ENCODE measurements around the gene TMEM100. TPM values are rescaled to one million over a fixed set of nuclear protein-coding genes. Genes with fewer than 3 reads are reported as not detected.

Gene TMEM100
- polyA plus RNA-seq, 1 of the 3 experiments (the other 2 are of a cell fraction): 1.7 TPM

DNA sequence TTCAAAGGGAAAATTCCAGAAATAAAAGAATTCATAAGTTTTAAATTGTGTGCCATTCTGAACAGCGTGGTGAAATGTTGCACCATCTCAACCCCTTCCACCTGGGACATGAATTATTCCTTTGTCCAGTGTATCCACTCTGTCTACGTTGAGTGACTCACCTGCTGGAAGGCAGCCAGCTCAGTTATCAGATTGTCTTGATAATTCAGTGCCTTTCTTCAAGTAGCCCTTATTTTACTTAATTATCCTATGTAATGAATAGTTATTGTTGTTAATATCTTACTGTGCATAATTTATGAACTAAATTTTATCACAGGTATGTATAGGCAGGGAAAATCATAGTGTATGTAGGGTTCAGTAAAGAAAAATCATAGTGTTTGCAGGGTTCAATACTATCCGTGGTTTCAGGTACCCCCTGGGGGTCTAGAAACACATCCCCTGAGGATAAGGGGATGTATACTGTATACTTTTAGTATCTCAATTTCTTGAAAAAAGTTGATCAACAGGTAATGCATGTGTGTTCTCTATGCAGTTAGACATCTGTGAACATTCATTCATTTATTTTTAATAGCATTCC, 20.5 kb upstream of the TMEM100 start:
- DNase-seq: no peak
- Histone ChIP-seq H4K20me1 (ENCODE audit: insufficient read depth) (no peaks in the 10 kb centered on the region), H3K4me3 (ENCODE audit: low read depth in 2 of 2, low read length in 1 of 2) (no peak overlapping the region), H3K36me3 (replicated peaks in 1 of 2; ENCODE audit: control insufficient read depth in 1 of 2, insufficient read depth in 2 of 2, low read length in 1 of 2) (no peaks in the 10 kb centered on the region), H3K4me1 (ENCODE audit: control insufficient read depth in 1 of 2, insufficient read depth in 2 of 2, low read depth in 1 of 2, low read length in 1 of 2) (no peaks in the 10 kb centered on the region; a peak in 1 of 4 replicates), H3K27ac (ENCODE audit: low read depth in 2 of 2, low read length in 1 of 2) (no peak overlapping the region), H2AFZ (ENCODE audit: low read depth) (no peak overlapping the region), H3K79me2 (ENCODE audit: insufficient read depth) (no peaks in the 10 kb centered on the region), H3K27me3 (ENCODE audit: insufficient read depth) (no peaks in the 10 kb centered on the region; the same call in 1 of the 2 replicates), H3F3A (replicated peaks; ENCODE audit: insufficient read depth) (no peaks in the 10 kb centered on the region), H3K9me3 (no peaks in the 10 kb centered on the region), H3K4me2 (no peak overlapping the region), H3K9me2 (no peaks in the 10 kb centered on the region), H3K9ac (no peak overlapping the region)
- CTCF ChIA-PET: interaction anchor here (0.6 to 18.2 kb wide), 6 partner anchors 8 to 812 kb away, joined by 3 to 175 read pairs (median 4); partner anchors contain the start of gene PCTP
- POLR2A ChIA-PET: no interaction called here
- 32% methylated on average over 3 of the region's 3 CpGs for WGBS (ENCODE audit: low lambda C conversion rate)
- no peak for TF ChIP-seq POLR2AphosphoS5 (IDR thresholded peaks at IDR 0.05; ENCODE audit: low read depth, low read length)
- TF ChIP-seq, protein P1, sequence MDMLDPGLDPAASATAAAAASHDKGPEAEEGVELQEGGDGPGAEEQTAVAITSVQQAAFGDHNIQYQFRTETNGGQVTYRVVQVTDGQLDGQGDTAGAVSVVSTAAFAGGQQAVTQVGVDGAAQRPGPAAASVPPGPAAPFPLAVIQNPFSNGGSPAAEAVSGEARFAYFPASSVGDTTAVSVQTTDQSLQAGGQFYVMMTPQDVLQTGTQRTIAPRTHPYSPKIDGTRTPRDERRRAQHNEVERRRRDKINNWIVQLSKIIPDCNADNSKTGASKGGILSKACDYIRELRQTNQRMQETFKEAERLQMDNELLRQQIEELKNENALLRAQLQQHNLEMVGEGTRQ (IDR thresholded peaks at IDR 0.05; ENCODE audit: borderline replicate concordance, low read depth, low read length): no peak
- no peak for TF ChIP-seq RXRA (IDR thresholded peaks at IDR 0.05; ENCODE audit: borderline replicate concordance, low read depth)
- TF ChIP-seq, protein P2, sequence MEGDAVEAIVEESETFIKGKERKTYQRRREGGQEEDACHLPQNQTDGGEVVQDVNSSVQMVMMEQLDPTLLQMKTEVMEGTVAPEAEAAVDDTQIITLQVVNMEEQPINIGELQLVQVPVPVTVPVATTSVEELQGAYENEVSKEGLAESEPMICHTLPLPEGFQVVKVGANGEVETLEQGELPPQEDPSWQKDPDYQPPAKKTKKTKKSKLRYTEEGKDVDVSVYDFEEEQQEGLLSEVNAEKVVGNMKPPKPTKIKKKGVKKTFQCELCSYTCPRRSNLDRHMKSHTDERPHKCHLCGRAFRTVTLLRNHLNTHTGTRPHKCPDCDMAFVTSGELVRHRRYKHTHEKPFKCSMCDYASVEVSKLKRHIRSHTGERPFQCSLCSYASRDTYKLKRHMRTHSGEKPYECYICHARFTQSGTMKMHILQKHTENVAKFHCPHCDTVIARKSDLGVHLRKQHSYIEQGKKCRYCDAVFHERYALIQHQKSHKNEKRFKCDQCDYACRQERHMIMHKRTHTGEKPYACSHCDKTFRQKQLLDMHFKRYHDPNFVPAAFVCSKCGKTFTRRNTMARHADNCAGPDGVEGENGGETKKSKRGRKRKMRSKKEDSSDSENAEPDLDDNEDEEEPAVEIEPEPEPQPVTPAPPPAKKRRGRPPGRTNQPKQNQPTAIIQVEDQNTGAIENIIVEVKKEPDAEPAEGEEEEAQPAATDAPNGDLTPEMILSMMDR (IDR thresholded peaks at IDR 0.05): no peak
- TF ChIP-seq TEAD4 (IDR thresholded peaks at IDR 0.05; ENCODE audit: borderline replicate concordance, insufficient read depth): no peak
- TF ChIP-seq GATA2 (CRISPR knock-in tag; IDR thresholded peaks at IDR 0.05): no peak
- no peak for TF ChIP-seq FOXM1 (IDR thresholded peaks at IDR 0.05; ENCODE audit: low read depth)
- TF ChIP-seq, protein P3, sequence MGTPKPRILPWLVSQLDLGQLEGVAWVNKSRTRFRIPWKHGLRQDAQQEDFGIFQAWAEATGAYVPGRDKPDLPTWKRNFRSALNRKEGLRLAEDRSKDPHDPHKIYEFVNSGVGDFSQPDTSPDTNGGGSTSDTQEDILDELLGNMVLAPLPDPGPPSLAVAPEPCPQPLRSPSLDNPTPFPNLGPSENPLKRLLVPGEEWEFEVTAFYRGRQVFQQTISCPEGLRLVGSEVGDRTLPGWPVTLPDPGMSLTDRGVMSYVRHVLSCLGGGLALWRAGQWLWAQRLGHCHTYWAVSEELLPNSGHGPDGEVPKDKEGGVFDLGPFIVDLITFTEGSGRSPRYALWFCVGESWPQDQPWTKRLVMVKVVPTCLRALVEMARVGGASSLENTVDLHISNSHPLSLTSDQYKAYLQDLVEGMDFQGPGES (IDR thresholded peaks at IDR 0.05; ENCODE audit: low read depth, low read length): no peak
- no peak for TF ChIP-seq NRF1 (IDR thresholded peaks at IDR 0.05; ENCODE audit: low read depth, low read length)
- peak; percentile 38; the same call in 1 of the 2 replicates for TF ChIP-seq JUND (IDR thresholded peaks at IDR 0.05)
- TF ChIP-seq EZH2phosphoT487 (IDR thresholded peaks at IDR 0.05; ENCODE audit: borderline replicate concordance, low read depth): no peak
- TF ChIP-seq RAD21 (IDR thresholded peaks at IDR 0.05; ENCODE audit: low read length): no peak
- TF ChIP-seq, protein P4, sequence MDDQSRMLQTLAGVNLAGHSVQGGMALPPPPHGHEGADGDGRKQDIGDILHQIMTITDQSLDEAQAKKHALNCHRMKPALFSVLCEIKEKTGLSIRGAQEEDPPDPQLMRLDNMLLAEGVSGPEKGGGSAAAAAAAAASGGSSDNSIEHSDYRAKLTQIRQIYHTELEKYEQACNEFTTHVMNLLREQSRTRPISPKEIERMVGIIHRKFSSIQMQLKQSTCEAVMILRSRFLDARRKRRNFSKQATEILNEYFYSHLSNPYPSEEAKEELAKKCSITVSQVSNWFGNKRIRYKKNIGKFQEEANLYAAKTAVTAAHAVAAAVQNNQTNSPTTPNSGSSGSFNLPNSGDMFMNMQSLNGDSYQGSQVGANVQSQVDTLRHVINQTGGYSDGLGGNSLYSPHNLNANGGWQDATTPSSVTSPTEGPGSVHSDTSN (IDR thresholded peaks at IDR 0.05): peak; percentile 22; the same call in 1 of the 2 replicates
- TF ChIP-seq, protein P5, sequence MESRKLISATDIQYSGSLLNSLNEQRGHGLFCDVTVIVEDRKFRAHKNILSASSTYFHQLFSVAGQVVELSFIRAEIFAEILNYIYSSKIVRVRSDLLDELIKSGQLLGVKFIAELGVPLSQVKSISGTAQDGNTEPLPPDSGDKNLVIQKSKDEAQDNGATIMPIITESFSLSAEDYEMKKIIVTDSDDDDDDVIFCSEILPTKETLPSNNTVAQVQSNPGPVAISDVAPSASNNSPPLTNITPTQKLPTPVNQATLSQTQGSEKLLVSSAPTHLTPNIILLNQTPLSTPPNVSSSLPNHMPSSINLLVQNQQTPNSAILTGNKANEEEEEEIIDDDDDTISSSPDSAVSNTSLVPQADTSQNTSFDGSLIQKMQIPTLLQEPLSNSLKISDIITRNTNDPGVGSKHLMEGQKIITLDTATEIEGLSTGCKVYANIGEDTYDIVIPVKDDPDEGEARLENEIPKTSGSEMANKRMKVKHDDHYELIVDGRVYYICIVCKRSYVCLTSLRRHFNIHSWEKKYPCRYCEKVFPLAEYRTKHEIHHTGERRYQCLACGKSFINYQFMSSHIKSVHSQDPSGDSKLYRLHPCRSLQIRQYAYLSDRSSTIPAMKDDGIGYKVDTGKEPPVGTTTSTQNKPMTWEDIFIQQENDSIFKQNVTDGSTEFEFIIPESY (IDR thresholded peaks at IDR 0.05; ENCODE audit: borderline replicate concordance, low read depth): no peak
- no peak for TF ChIP-seq TAF1 (IDR thresholded peaks at IDR 0.05; ENCODE audit: borderline replicate concordance, low read depth, low read length)
- TF ChIP-seq, protein P6, sequence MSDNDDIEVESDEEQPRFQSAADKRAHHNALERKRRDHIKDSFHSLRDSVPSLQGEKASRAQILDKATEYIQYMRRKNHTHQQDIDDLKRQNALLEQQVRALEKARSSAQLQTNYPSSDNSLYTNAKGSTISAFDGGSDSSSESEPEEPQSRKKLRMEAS (IDR thresholded peaks at IDR 0.05; ENCODE audit: low read depth): no peak
- TF ChIP-seq RCOR1 (IDR thresholded peaks at IDR 0.05; ENCODE audit: low read length): no peak
- TF ChIP-seq MEF2A (IDR thresholded peaks at IDR 0.05; ENCODE audit: borderline replicate concordance, low read depth): no peak
- TF ChIP-seq GABPA (IDR thresholded peaks at IDR 0.05; ENCODE audit: low read depth): no peak
- no peak; a peak in 1 of 4 replicates for TF ChIP-seq EP300 (IDR thresholded peaks at IDR 0.05; ENCODE audit: borderline replicate concordance in 1 of 2, low read depth in 1 of 2, low read length in 1 of 2)
- TF ChIP-seq TCF12 (IDR thresholded peaks at IDR 0.05): peak; percentile 31; the same call in 1 of the 2 replicates
- TF ChIP-seq FOSL2 (IDR thresholded peaks at IDR 0.05; ENCODE audit: borderline replicate concordance, low read depth): peak; percentile 54; the same call in 1 of the 2 replicates
- TF ChIP-seq CHD2 (IDR thresholded peaks at IDR 0.05; ENCODE audit: low read length, partially characterized antibody): no peak
- no peak for TF ChIP-seq SIN3A (IDR thresholded peaks at IDR 0.05; ENCODE audit: borderline replicate concordance, low read depth, low read length)
- TF ChIP-seq ELF1 (IDR thresholded peaks at IDR 0.05): no peak
- TF ChIP-seq NFIC (IDR thresholded peaks at IDR 0.05; ENCODE audit: borderline replicate concordance): peak; percentile 72
- TF ChIP-seq RFX5 (IDR thresholded peaks at IDR 0.05; ENCODE audit: low read length): no peak
- no peak for TF ChIP-seq YY1 (IDR thresholded peaks at IDR 0.05; ENCODE audit: low read depth)

Data from SK-N-SH (cell line).